GM19035 (cell line): ENCODE results near the gene WHRN.

Source experiments
- ATAC-seq: cut with Tn5 transposase; IDR thresholded peaks from one replicate; pipeline ENCODE4 v1.9.1; 2021; ENCODE audit not compliant: unreplicated experiment

The WHRN gene

GRCh38 chr9:114505187-114506081, at the start of gene WHRN:
Gene WHRN (minus strand): TSS chr9:114505473. CDS start chr9:114504801, 672 bp downstream.
- ATAC-seq: peak; percentile 84

GRCh38 chr9:114553202-114553601, 47.9 kb upstream of the WHRN start:
- ATAC-seq: no peak

- ATAC-seq: no peak
These were observed 47.4 kb upstream of the WHRN start for GRCh38 chr9:114552706-114553105.

GRCh38 chr9:114551750-114552685, 46.7 kb upstream of the WHRN start:
- no peak for ATAC-seq

- ATAC-seq: no peak
These were observed 44.5 kb upstream of the WHRN start for GRCh38 chr9:114549697-114550330.

GRCh38 chr9:114546851-114547250, 41.6 kb upstream of the WHRN start:
- ATAC-seq: no peak

GRCh38 chr9:114545055-114545454, 39.8 kb upstream of the WHRN start:
- no peak for ATAC-seq

GRCh38 chr9:114539701-114540380, 34.6 kb upstream of the WHRN start:
- no peak for ATAC-seq

GRCh38 chr9:114538241-114538640, 33.0 kb upstream of the WHRN start:
- ATAC-seq: peak; percentile 53

GRCh38 chr9:114532561-114533237, 27.4 kb upstream of the WHRN start:
- ATAC-seq: no peak

- no peak for ATAC-seq
These were observed 24.0 kb upstream of the WHRN start for GRCh38 chr9:114529285-114529684.

- ATAC-seq: no peak
These were observed 21.5 kb upstream of the WHRN start for GRCh38 chr9:114526807-114527206.

GRCh38 chr9:114525513-114525912, 20.2 kb upstream of the WHRN start:
- no peak for ATAC-seq

- no peak for ATAC-seq
These were observed 19.0 kb upstream of the WHRN start for GRCh38 chr9:114524247-114524681.

- ATAC-seq: no peak
These were observed 17.6 kb upstream of the WHRN start for GRCh38 chr9:114522847-114523246.

- no peak for ATAC-seq
These were observed 17.0 kb upstream of the WHRN start for GRCh38 chr9:114522286-114522685.

GRCh38 chr9:114521846-114522245, 16.6 kb upstream of the WHRN start:
- ATAC-seq: no peak

- peak; percentile 87 for ATAC-seq
These were observed 13.3 kb upstream of the WHRN start for GRCh38 chr9:114518599-114519022.

GRCh38 chr9:114518120-114518519, 12.8 kb upstream of the WHRN start:
- no peak for ATAC-seq

- no peak for ATAC-seq
These were observed 11.6 kb upstream of the WHRN start for GRCh38 chr9:114516913-114517312.
